Measurements from ENCODE around the gene ANKRD29.

- TF ChIP-seq CTCF (IDR thresholded peaks at IDR 0.05) (no peak), POLR2A (IDR thresholded peaks at IDR 0.05) (no peak), POLR2AphosphoS5 (IDR thresholded peaks at IDR 0.05) (no peak)
These were observed 38.9 kb upstream of the ANKRD29 start for GRCh38 chr18:23701544-23702064.

Measured in prostate gland (tissue), 2 donors.